ENCODE measurements around the gene SCARB1.

Gene SCARB1

DNA sequence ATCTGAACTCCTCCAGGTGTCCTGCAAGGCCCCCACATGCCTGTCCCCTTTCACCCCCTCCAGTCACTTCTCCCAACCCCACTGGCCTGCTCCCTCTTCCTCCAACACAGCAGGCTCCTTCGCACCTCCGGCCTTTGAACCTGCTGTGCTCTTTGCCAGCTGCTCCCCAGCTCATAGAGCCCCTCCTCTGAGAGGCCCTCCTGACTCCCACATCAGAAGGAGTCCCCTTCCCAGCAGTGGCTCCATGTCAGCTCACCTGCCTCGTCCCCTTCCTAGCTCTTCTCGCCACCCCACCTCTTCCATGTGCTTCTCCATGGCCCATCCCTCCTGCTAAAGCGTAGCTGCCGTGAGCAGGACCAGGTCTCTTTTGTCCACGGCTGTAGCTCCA lies 22.1 kb downstream of the SCARB1 start:
- DNase-seq, result no peak

DNA sequence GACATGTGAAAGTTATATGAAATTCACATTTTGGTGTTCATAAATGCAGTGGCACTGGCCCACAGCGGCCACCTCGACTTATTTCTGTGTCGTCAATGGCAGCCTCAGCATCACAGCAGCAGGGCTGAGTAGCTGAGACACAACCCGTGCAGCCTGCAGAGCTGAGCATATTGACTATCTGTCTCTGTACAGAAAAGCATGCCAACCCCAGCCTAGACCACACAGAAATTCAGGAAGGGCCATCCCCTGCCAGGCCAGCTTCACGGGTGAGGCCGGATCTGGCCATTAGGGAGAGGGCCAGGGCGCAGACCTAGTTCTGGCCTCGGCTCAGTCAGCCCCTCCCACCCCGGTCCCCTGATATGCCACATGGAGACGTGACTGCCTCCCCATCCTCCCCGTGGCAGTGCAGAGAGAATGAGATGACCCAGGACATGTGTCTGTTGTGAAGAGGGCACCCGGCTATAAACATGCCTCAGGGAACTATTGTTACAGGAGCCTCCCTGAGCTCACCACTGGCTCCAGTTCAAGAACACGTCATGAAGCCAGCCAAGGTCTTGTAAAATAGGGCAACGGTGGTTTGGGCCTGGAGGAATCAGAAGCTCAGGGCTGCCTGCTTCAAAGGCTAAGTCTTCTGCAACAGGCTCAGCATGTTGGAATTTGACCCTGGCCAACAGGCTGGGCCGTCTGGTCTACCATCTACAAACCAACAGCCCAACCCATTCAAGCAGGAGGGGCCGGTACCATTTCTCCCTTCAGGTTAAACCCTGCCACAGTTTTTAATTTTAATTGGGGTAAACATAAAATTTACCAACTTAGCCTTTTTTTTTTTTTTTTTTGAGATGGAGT lies 25.5 kb downstream of the SCARB1 start:
- no peak for DNase-seq

DNA sequence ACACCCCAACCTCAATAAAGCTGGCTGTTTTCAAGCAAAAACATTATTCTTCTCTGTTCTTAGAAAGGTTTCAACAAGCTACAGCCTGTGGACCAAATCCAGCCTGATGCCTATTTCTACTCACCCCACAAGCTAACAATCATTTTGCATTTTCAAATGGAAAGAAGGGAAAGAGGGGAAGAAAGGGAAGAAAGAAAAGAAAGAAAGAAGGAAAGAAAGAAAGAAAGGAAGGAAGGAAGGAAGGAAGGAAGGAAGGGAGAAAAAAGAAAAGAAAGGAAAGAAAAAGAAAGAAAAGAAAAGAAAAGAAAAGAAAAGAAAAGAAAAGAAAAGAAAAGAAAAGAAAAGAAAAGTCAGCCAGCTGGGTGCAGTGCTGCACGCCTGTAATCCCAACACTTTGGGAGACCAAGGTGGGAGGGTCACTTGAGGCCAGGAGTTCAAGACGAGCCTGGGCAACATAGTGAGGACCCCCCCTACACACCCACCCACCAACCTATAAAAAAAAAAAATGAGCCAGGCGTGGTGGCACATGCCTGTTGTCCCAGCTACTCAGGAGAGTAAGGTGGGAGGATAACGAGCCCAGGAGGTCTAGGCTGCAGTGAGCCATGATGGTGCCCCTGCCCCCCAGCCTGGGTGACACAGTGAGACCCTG lies 26.3 kb downstream of the SCARB1 start:
- DNase-seq, result no peak

DNA sequence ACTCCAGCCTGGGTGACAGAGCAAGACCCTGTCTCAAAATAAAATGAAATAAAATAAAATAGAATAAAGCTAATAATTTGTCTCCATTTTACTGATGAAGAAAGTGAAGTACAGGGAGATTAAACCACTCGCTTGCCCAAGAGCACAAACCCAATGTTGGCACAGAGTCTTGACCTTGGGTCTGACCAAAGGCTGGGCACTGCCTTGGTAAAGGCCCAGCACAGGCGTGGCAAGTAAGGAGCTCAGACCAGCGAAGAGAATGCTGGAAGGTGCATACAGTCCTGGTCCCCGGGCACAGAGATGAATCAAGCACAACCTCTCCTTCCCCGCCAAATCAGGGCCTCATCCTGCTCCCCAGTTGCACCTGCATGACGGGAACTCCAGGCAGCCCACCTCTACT lies 26.9 kb downstream of the SCARB1 start:
- no peak for DNase-seq

DNA sequence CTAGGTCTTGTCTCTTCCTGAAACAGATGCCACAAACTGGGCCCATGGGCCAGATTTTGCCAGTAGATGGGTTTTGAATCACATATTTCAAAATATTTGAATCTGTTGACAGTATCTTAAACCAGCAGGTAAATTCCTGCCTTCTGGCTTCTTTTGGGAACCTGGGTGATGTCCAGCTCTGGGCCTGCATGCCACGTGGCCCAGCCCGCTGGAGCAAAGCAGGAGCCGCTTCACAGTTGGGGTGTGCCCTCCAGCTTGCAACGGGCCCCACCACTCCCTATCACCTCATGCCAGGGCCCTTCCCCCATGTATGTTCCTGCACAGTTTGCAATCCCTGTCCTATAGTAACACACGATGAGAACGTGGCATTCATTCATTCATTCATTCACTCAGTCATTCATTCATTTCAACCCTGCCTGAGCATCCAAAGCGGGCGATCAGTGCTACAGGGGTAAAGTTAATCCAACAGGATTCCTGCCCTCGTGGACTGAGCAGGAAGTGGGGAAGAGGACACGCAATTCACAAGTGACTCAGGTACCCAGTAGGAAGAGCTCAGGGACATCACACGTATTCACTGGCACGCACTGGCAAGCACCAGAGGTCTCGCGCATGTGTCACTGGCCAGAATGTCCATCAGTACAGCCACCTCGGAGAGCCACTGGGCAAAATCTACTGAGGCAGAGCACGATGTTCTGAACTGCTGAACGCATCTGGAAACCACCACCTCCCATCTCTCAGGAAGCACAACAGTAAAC lies 27.8 kb downstream of the SCARB1 start:
- DNase-seq, result no peak

DNA sequence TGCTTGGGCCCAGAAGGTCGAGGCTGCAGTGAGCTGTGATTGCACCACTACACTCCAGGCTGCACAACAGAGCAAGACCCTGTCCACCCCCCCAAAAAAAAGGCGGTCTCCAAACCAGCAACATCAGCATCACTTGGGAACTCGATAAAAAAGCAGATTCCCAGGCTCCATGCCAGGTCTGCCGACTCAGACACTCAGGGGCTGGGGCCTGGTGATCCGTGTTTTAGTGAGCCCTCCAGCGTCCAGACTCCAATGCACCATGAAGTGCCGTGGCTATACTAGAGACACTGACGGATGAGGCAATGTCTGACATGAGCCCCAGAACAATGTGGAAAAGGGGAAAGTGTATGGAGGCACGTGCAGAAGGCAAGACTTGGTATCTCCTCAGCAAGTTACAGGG lies 28.8 kb downstream of the SCARB1 start:
- no peak for DNase-seq

DNA sequence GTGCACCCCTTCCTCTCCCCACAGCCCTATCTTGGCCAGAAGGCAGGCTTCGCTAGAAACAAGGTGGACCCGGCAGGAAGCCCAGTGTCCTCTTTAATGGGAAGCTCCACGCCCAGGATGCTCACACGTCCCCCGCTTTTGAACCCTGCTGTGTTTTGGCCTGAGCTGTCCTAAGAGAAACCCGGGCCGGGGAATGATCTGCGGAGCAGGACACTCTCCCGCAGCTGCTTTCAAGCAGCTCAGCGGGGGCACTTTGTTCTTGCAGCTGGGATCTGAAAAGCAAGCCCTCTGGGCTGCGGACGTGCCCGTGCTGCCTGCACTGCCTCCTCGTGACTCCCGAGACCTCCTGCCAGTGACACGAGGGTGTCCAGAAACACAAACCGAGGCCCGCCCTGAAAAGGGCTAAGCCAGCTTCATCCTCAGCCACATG lies 30.0 kb downstream of the SCARB1 start:
- DNase-seq, result no peak

DNA sequence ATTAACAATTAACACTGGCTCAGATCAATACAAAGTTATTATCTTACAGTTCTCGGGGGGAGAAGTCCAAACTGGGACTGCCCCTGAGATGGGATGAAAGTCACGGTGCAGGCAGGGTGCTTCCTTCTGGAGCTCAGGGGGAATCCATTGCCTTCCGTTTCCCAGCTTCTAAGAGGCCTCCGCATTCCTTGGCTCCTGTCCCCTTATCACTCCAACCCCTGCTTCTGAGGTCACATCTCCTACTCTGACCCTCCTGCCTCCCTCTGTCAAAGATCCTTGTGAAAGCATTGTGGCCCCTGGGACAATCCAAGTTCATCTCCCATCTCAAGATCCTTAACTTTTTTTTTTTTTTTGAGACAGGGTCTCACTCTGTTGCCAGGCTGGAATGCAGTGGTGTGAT lies 30.8 kb downstream of the SCARB1 start:
- no peak for DNase-seq

DNA sequence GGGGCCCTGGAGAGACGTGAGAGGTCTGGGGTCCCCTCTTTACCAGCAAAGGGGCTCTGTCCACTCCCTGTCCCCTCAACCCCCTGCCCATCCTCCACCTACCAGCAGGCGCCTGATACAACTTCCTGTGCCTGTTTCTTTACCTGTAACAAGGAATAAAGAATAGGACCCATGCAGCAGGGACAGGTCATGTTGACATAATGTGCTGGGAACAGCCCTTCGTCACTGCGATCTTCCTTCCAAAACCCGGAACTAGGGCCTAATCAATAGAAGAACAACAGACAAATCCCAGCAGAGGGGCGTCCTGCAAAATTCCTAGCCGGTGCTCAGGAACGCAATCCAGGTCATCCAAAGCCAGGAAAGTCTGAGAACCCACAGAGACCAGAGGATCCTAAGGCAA lies 32.1 kb downstream of the SCARB1 start:
- no peak for DNase-seq

DNA sequence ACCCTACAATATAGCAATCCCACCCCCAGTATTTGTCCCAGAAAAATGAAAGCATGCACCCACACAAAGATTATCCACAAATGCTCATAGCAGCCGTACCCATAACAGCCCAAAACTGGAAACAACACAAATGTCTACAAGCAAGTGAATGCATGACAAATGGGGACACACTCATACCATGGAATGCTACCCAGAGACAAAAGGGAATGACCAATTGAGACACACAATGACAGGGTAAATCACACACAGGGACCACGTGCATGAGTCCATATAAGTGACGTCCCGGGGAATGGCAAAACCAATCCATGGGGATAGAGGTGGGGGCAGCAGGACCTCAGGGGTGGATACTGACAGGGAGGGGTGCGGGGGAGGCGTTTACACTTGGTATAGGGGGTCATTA lies 33.4 kb downstream of the SCARB1 start:
- no peak for DNase-seq

DNA sequence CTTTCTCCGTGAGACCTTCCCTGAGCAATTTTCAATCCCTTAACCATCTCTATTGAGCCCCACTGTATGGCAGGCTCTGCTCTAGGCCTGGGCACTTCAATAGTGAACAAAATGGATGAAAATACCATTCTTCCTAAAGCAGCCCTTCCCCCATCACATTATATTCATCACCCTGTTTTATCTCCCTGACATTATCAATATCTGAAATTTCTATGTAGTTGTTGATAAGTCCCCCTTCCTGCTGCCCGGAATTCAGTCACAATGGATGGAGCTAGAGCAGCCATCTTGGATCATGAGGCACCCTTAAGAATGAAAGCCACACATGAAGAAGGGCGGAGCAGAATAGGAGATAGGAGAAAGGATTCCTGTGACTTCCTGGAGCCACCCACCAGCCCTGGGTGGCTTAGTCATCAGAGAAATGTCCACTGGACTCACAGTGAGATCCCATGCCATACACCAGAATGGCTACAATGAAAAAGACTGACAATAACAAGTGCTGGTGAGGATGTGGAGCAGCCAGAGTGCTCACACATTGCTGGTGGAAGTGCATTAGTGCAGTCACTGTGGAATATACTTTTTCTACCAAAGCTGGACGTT lies 33.9 kb downstream of the SCARB1 start:
- DNase-seq, result no peak

DNA sequence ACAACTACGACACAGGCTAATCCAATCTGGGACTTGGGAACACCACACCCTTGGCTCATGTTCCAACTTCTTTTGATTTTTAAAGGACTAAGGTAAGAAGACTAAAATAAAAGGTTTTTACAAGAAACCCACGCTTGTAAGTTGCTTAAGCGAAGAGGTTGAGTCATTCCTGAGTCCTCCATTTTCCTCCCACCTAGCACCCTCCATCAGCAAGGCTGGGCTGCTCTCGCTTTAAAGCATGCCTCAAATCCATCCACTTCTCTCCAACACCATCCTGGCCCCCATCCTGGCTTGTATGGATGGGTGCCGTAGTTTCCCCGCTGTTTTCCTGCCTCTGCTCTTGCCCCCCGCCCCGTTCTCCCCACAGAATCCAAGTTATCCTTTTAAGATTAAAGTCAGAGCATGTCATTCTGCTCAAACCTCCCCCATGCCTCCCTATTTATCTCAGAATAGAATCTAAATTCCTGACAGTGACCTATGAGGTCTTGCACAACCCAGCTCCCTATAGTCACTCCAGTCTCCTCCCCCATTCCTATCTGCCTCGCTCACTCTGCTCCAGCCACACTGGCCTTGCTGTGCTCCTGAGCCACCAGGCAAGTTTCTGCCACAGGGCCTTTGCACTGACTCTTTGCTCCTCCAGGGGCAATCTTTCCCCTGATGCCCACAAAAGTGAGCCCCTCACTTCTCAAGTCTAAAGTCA lies 34.5 kb downstream of the SCARB1 start:
- DNase-seq, result no peak

DNA sequence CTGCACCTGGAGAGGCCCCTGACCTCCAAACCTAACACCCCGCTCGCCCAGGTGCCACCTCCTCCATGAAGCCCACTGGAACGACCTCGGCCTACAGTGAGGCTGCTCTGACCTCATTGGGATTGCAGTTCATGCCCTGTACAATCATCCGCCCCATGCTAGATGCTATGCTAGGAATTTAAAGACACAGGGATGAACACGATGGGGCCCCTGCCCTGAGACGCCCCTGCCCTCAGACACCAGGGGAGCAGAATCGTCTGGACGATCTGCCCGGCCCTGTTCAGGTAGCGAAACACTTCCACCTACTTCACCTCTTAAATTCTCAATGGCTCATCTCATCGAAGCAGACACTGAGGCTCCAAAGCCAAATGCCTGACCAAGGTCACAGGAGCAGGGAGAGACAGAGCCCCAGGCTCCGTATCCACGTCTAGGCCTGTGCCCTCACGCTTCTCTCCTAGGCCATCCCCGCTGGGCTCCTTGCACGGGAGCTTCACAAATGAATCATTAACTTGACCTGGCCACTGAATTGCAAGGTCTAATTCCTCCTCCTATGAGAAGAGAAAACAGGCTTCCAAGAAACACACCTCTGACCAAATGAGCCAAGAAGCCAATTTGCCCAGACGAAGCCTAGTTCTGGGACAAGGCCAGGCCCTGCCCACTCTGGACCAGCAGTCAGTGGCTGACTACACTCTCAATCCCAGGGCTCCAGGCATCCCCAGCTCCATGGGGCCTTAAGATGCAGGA lies 35.2 kb downstream of the SCARB1 start:
- DNase-seq, result no peak

DNA sequence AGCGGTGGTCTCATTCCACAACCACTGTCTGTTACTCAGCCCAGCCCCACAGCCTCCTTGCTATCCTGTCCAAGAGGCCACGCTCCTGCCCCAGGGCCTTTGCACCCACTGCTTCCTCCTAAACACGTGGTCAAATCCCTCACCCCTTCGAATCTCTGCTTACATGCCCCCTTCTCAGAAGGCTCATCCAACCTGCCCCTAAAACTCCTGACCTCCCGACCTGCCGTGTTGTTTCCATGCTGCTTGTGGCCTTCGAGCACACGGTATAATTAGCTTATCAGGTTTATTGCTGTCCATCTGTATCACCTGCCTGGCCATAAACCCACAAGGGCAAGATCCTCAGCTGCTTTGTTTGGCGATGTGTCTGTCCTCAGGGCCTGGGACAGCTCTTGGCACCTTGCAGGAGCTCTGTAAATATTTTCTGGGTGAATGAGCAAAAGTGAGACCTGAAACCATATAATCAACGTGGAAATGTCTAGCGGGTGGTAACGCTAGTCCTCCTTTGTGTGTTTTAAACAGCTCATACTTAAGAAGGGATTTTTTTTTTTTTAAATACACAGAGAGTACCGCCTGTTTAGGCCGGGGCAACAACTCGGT lies 36.0 kb downstream of the SCARB1 start:
- DNase-seq, result no peak

DNA sequence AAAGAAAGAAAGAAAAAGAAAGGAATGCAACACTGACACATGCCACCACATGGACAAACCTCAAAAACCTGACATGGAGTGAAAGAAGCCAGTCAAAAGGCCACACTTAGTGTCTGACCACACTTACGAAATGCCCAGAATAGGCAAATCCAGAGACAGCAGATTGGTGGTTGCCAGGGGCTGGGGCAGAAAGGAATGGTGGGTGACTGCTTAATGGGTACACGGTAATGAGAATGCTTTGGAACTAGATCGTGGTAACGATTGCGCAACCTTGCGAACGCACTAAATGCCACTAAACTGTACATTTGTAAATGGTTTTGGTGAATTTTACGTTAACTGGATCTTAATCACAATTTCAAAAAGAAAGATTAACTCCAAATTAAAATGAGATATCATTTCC lies 39.5 kb downstream of the SCARB1 start:
- no peak for DNase-seq

DNA sequence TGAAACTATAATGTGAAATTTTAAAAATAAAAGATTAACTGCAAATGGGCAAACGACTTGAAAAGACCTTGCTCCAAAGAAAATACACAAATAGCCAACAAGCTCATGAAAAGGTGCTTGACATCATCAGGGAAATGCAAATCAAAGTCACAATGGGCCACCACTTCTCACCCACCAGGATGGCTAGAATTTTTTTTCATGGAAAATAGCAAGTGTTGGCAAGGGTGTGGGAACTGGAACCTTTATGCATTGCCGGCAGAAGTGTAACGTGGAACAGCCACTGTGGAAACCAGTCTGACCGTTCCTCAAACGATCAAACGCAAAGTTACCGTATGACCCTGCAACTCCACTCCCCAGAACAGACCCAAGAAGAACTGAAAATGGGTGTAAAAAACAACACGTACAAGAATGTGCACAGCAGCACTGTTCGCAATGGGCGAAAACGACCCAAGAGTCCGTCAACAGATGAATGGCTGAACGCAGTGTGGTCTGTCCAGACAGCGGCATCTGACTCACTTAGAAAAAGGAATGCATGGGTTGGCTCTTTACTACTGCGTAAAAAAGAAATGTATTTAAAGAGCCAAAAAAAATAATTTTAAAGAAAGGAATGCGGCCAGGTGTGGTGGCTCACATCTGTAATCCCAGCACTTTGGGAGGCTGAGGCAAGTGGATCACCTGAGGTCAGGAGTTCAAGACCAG lies 40.2 kb downstream of the SCARB1 start:
- no peak for DNase-seq

DNA sequence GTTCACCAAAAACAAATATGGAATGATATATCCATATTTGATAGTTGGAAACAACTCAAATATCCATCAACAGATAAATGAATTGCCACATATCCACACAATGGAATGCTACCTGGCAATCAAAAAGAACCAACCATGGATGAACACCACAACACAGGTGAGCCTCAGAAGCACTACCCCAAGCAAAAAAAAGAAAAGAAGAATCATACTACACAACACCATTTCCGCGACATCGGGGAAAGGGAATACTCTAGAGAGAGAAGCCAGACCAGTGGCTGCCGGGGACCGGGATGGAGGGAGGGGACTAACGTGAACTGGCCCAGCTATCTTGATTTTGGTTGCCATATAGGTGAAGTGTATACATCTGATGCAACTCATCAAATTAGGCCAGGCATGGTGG lies 41.4 kb downstream of the SCARB1 start:
- DNase-seq, result no peak

DNA sequence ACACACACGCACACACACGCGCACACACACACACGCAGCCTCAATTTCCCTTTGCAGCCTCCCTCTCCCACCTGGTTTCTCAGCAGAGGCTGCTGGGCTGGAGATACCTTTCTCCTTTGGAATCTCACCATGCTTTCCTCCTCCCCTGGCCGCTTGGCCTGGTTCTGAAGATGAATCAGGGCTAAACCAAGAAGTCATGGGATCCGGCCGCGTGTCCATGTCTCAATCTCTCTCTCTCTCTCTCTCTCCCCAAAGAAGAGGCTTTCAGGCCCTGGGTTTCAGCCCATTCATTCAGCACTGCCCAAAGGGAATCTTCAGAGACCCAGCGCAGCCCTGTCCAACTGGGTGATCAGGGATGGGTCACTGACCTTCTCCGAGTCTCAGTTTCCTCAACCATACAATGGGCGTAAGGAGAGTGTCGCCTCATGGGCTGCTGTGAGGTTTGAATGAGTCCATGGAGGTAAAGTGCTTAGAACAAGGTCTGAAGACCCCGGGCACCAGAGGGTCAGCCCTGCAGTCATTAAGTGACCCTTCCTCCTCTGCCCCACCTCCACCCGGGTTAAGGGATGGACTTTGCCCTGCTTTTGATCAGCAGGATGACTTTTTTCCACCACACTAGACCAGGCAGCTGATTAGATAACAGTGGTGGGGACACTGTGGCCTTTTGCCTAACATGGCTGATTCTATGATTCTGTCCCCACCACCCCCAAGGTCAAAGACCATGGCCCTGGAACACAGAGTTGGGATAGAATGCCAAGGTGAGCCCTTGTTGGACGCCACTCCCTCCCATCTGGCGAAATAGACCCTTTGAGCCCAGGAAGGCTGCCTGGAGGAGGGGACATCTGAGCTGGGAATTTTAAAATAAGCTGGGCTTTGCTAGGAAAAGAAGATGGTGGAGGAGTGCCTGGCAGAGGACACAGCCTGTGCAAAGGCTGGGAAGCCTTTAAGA lies 42.1 kb downstream of the SCARB1 start:
- DNase-seq, result no peak

DNA sequence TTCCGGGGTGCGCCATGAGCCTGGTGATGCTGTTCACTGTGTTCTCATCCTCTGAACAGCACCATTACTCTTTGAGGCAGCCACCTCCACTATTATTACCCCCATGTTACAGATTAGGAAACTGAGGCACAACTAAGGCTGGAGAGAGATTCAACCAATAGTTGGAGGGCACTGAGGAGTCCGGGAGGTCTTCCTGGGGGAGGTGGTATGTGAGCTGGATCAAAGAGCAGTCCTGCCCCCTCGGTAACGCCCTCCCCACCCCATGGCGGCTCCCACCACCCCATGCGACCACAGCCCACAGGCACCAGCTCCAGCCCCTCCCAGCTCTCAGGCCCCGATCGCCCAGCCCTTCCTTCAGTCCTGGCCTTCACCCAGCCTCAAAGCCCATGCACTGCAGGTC lies 43.5 kb downstream of the SCARB1 start:
- DNase-seq, result no peak

DNA sequence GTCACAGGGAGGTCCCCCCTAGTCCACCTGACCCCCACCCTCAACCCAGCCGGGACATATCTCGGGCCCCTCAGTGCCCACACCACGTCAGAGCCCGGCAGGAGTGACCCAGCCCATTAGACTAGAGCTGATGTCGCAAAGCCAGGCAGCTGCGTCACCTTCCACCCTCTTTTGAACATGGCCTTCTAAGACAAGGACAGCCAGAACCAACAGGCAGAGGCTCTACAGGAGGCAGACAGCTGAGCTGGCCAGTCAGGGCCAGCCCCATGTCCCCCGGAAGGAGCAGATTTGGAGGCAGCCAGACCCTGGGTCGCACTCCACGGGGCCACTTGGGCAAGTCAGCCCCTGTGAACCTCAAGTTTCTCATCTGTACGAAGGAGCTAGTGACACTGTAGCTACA lies 44.1 kb downstream of the SCARB1 start:
- DNase-seq, result no peak

Data from T-helper 9 cell (primary cell).